GM19099 (cell line): ENCODE data around the gene TIMM10B.

Source experiments
- POLR2A ChIP-seq: IDR thresholded peaks from 3 replicates; pipeline ENCODE4 v1.6.1; 2011; ENCODE audit warnings: low read depth; ENCODE audit not compliant: insufficient read length; ENCODE audit errors: extremely low read depth

The TIMM10B gene

GRCh38 chr11:6482441-6482840 lies 1.1 kb downstream of the TIMM10B start:
- TF ChIP-seq POLR2A, result no peak

- no peak for TF ChIP-seq POLR2A
Observed at GRCh38 chr11:6483015-6483414, 1.7 kb downstream of the TIMM10B start.

GRCh38 chr11:6485661-6486060 lies 4.4 kb downstream of the TIMM10B start:
- no peak for TF ChIP-seq POLR2A

GRCh38 chr11:6486256-6486655 lies 5.0 kb downstream of the TIMM10B start:
- TF ChIP-seq POLR2A, result no peak

GRCh38 chr11:6486938-6487337 lies 5.6 kb downstream of the TIMM10B start:
- TF ChIP-seq POLR2A, result no peak

- TF ChIP-seq POLR2A, result no peak
Observed at GRCh38 chr11:6488342-6488741, 7.0 kb downstream of the TIMM10B start.

GRCh38 chr11:6488821-6489220 lies 7.5 kb downstream of the TIMM10B start:
- no peak for TF ChIP-seq POLR2A

GRCh38 chr11:6489306-6489705 lies 8.0 kb downstream of the TIMM10B start:
- TF ChIP-seq POLR2A, result no peak

GRCh38 chr11:6497069-6497839 lies 16.0 kb downstream of the TIMM10B start, which contains the start of gene DNHD1:
Gene DNHD1 (plus strand): TSS chr11:6497280. CDS start chr11:6498216, 936 bp downstream.
- TF ChIP-seq POLR2A, result no peak

- no peak for TF ChIP-seq POLR2A
Observed at GRCh38 chr11:6498121-6498520, 16.8 kb downstream of the TIMM10B start.

- TF ChIP-seq POLR2A, result no peak
Observed at GRCh38 chr11:6498544-6498943, 17.2 kb downstream of the TIMM10B start.

GRCh38 chr11:6502382-6502781 lies 21.1 kb downstream of the TIMM10B start:
- TF ChIP-seq POLR2A, result no peak

GRCh38 chr11:6504166-6504565 lies 22.9 kb downstream of the TIMM10B start:
- no peak for TF ChIP-seq POLR2A

- TF ChIP-seq POLR2A, result no peak
Observed at GRCh38 chr11:6505577-6506240, 24.4 kb downstream of the TIMM10B start.

GRCh38 chr11:6516865-6517264 lies 35.6 kb downstream of the TIMM10B start:
- no peak for TF ChIP-seq POLR2A

- no peak for TF ChIP-seq POLR2A
Observed at GRCh38 chr11:6520265-6520664, 39.0 kb downstream of the TIMM10B start.
